HepG2 (cell line): Measurements from ENCODE around the gene IGBP1. TPM values are rescaled to one million over a fixed set of nuclear protein-coding genes. Genes with fewer than 3 reads are reported as not detected.

ENCODE experiments used
- ATAC-seq: fragments of 200-7000 bp; cut with Tn5 transposase; 3 replicates; pipeline ENCODE4 v1.9.1; 2020; ENCODE audit warnings: mild to moderate bottlenecking, moderate library complexity
- BruUV-seq: library from RNA; stranded (reverse); fragments of 400-500 nt; replicated peaks from 2 replicates; lab custom pipeline; 2021; lab: Mats Ljungman, UMichigan
- CTCF ChIA-PET: fragments of 300-600 bp; formaldehyde crosslinking; extraction: SDS; loops from one replicate; lab custom pipeline; 2021; ENCODE audit warnings: low total read pairs, inconsistent platforms, low intra/inter-chr PET ratio; lab: Yijun Ruan, JAX
- POLR2A ChIA-PET: fragments of 350-600 bp; sonication (Branson Sonifier 250); formaldehyde crosslinking; loops from one replicate; lab custom pipeline; 2020; ENCODE audit warnings: antibody characterized with exemption, inconsistent platforms; lab: Yijun Ruan, JAX
- DNase-seq: peaks from one replicate; pipeline ENCODE4 v3.0.0-alpha.2; 2015; ENCODE audit warnings: low spot score
- FAIRE-seq: peaks from 3 replicates; lab custom pipeline; 2011; peaks lifted over from hg19 to GRCh38; lab: Jason Lieb, UNC
- H2AFZ ChIP-seq: one replicate; pipeline ENCODE4 v1.6.1; 2011; ENCODE audit warnings: low read length, inconsistent platforms
- H3K27ac ChIP-seq: fragments of 300-600 bp; 3 replicates; pipeline ENCODE4 v1.8.0; 2011; ENCODE audit warnings: mixed run types, mild to moderate bottlenecking, mixed read lengths, low read length, inconsistent platforms; ENCODE audit not compliant: insufficient read depth; ENCODE audit errors: extremely low read length
- H3K27me3 ChIP-seq, 2 experiments: fragments of 200-600 bp in 1 of 2; 2 replicates in 1 of 2; 3 replicates in 1 of 2; pipeline versions ENCODE4 v1.6.0 to v1.8.0; 2011; ENCODE audit warnings: low read length in 2 of 2, mild to moderate bottlenecking in 2 of 2, moderate library complexity in 2 of 2, inconsistent platforms in 1 of 2; ENCODE audit not compliant: insufficient read depth in 2 of 2, control insufficient read depth in 1 of 2
- H3K36me3 ChIP-seq, 2 experiments: fragments of 200-600 bp in 1 of 2; replicated peaks in 1 of 2; 2 replicates in 1 of 2; 3 replicates in 1 of 2; pipeline versions ENCODE4 v1.5.1 to v1.8.0; 2011; ENCODE audit warnings: low read length in 2 of 2, inconsistent platforms in 1 of 2; ENCODE audit not compliant: insufficient read depth in 2 of 2, control insufficient read depth in 1 of 2
- H3K4me1 ChIP-seq: 2 replicates; pipeline ENCODE4 v1.5.1; 2012; ENCODE audit warnings: low read length, inconsistent platforms; ENCODE audit not compliant: insufficient read depth
- H3K4me2 ChIP-seq: 2 replicates; pipeline ENCODE4 v1.6.0; 2011; ENCODE audit warnings: low read depth, low read length, inconsistent platforms
- H3K4me3 ChIP-seq, 3 experiments: fragments of 200-600 bp in 1 of 3; sonication (generic), shearing (Covaris generic) in 1 of 3; replicated peaks in 1 of 3; 2 replicates each; pipeline ENCODE4 v1.5.1; 2011 to 2016; ENCODE audit warnings: low read length in 3 of 3, inconsistent platforms in 2 of 3, low read depth in 2 of 3, mild to moderate bottlenecking in 2 of 3, control low read depth in 1 of 3, mixed read lengths in 1 of 3; ENCODE audit not compliant: insufficient read depth in 1 of 3
- H3K79me2 ChIP-seq: one replicate; pipeline ENCODE4 v1.6.1; 2011; ENCODE audit warnings: low read length, inconsistent platforms; ENCODE audit not compliant: insufficient read depth
- H3K9ac ChIP-seq: 2 replicates; pipeline ENCODE4 v1.6.0; 2011; ENCODE audit warnings: mild to moderate bottlenecking, low read depth, low read length, inconsistent platforms; ENCODE audit not compliant: insufficient read depth
- H3K9me3 ChIP-seq: 2 replicates; pipeline ENCODE4 v1.5.1; 2012; ENCODE audit warnings: mild to moderate bottlenecking, low read length
- H4K20me1 ChIP-seq: 2 replicates; pipeline ENCODE4 v1.6.0; 2011; ENCODE audit warnings: inconsistent platforms, mild to moderate bottlenecking, low read length, moderate library complexity; ENCODE audit not compliant: insufficient read depth
- PAXIP1 ChIP-seq: sonication (generic); formaldehyde crosslinking; conservative IDR thresholded peaks from 2 replicates; pipeline ENCODE4 v1.4.0; 2020; ENCODE audit warnings: mild to moderate bottlenecking, missing genetic modification reagents, moderate library complexity
- TIGD3 ChIP-seq: sonication (generic); formaldehyde crosslinking; IDR thresholded peaks from 2 replicates; pipeline ENCODE4 v1.5.1; 2020; ENCODE audit warnings: mild to moderate bottlenecking, missing genetic modification reagents, borderline replicate concordance
- UBTF ChIP-seq: sonication (generic); formaldehyde crosslinking; IDR thresholded peaks from 2 replicates; pipeline ENCODE4 v1.4.0; 2020; ENCODE audit warnings: mild to moderate bottlenecking, missing genetic modification reagents
- ZNF318 ChIP-seq: sonication (generic); formaldehyde crosslinking; IDR thresholded peaks from 2 replicates; pipeline ENCODE4 v1.4.0; 2020; ENCODE audit warnings: mild to moderate bottlenecking, missing genetic modification reagents
- ZNF326 ChIP-seq: sonication (generic); formaldehyde crosslinking; IDR thresholded peaks from 2 replicates; pipeline ENCODE4 v1.4.0; 2020; ENCODE audit warnings: missing genetic modification reagents, borderline replicate concordance
- ZNF782 ChIP-seq: sonication (generic); formaldehyde crosslinking; IDR thresholded peaks from 2 replicates; pipeline ENCODE4 v1.4.0; 2020; ENCODE audit warnings: missing genetic modification reagents, mild to moderate bottlenecking, borderline replicate concordance
- WGBS: methylation state at CpG from one replicate; pipeline ENCODE4 v1.1.6; 2017; ENCODE audit warnings: low lambda C conversion rate; 5-methylcytosine and 5-hydroxymethylcytosine counted together
- in situ Hi-C: cut with HindIII; loops from 2 replicates; pipeline ENCODE4 v1.10.0; 2017; ENCODE audit warnings: low pct_unique_long_range_greater_than_20kb; ENCODE audit not compliant: extremely low pct_ligation_motif_present
- intact Hi-C: fragments of 100-400 bp; cut with micrococcal nuclease; formaldehyde crosslinking; loops from one replicate; pipeline ENCODE4 v1.10.0; 2022; ENCODE audit not compliant: unreplicated experiment
- polyA plus RNA-seq, 8 experiments: library from polyadenylated mRNA; depleted of rRNA in 3 of 8; stranded (reverse) in 7 of 8; unstranded in 1 of 8; fragments of >200 nt; fragmentation: Illumina TruSeq in 4 of 8; extraction: Trizol in 4 of 8; gene quantifications; 2 replicates each; pipeline versions ENCODE4 v1.2.1 to v1.2.3, GENCODE V29; 2011 to 2016; ENCODE audit warnings: low read depth in 4 of 8, missing spikeins in 1 of 8, mixed read lengths in 1 of 8; ENCODE audit not compliant: insufficient read depth in 1 of 8
- total RNA-seq, 5 experiments: library from RNA; depleted of rRNA; stranded (reverse); fragments of >200 nt; fragmentation: Illumina TruSeq; extraction: Trizol; gene quantifications; 2 replicates each; pipeline ENCODE4 v1.2.3, GENCODE V29; 2016; ENCODE audit warnings: low read depth in 1 of 5

IGBP1 gene
- total and polyA plus RNA-seq, 2 of the 13 experiments (the other 11 are each of a cell fraction or from before 2014, with no cell fraction given): 59.3 to 103 TPM

- ChIA-PET CTCF (no interaction called here), POLR2A (no interaction called here)
- intact Hi-C loops: no loop called here
- in situ Hi-C loops: no loop called here
- Histone ChIP-seq H3K9me3 (no peaks in the 10 kb centered on the region), H3K27me3 (no peaks in the 10 kb centered on the region), H3K79me2 (no peaks in the 10 kb centered on the region), H2AFZ (no peak overlapping the region), H3K9ac (no peak overlapping the region), H3K4me1 (no peaks in the 10 kb centered on the region), H3K27ac (no peak overlapping the region), H3K4me3 (no peak overlapping the region), H3K36me3 (no peaks in the 10 kb centered on the region), H3K4me2 (no peak overlapping the region), H4K20me1 (no peaks in the 10 kb centered on the region)
- FAIRE-seq (no peak), DNase-seq (no peak), ATAC-seq (no peak)
- no TSS peak for BruUV-seq
- 33% methylated on average over 6 of the region's 11 CpGs for WGBS
- no peak for TF ChIP-seq TIGD3 (CRISPR knock-in tag)
- no peak for TF ChIP-seq ZNF318
- no peak for TF ChIP-seq ZNF782 (CRISPR knock-in tag)
- no peak for TF ChIP-seq ZNF326
- no peak for TF ChIP-seq PAXIP1 (CRISPR knock-in tag)
- TF ChIP-seq UBTF (CRISPR knock-in tag): no peak
Measured at GRCh38 chrX:70087857-70088630, 45.2 kb upstream of the IGBP1 start.
